CD4-positive, alpha-beta T cell treated with Interleukin-4 for 4 hours (primary cell): ENCODE data around the gene STK32B.
"Not testable (repeated sequence)": the region's sequence is repeated elsewhere in the genome, so short reads cannot be mapped to it uniquely, and the experiment has no call there.

Experiments used
- DNase-seq: peaks from one replicate; pipeline ENCODE4 v3.0.0-alpha.2; 2020

STK32B gene

DNA sequence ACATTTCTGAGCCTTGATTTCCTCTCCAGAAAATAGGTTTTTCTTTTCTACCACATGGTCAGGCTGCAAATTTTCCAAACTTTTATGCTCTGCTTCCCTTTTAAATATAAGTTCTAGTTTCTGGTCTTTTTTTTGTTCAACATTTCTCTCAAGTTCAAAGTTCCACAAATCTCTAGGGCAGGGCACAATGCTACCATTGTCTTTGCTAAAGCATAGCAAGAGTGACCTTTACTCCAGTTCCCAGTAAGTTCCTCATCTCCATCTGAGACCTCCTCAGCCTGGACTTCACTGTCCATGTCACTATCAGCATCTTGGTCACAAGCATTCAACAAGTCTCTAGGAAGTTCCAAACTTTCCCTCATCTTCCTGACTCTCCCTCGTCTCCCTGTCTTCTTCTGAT lies 228.8 kb downstream of the STK32B start:
- DNase-seq = not testable (repeated sequence)

DNA sequence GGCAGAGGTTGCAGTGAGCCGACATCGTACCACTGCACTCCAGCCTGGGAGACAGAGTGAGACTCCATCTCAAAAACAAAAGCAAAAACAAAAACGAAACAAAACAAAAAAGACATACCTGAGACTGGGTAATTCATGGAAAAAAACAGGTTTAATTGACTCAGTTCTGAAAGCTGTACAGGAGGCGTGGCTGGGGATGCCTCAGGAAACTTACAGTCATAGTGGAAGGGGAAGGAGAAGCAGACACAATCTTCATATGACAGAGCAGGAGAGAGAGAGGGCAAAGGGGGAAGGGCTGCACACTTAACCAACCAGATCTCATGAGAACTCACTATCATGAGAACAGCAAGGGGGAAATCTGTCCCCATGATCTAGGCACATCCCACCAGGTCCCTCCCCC lies 229.5 kb downstream of the STK32B start:
- DNase-seq = no peak

DNA sequence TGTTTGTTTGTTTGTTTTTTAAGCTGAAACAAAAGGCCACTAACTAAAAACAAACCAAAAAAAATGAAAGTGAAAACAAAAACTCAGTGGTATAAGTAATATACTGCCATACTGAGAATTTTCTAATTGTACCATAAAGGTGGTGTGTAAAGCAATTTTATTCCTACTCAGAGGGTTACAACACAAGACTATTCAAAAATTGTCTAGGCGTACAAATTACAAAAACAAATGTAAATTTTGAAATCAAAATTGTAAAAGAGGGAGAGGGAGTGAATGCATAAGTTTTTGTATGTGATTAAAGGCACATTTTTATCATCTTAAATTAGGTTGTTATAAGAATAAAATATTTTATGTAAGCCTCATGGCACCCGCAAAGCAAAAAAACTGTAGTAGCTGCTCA lies 232.6 kb downstream of the STK32B start:
- no peak for DNase-seq

DNA sequence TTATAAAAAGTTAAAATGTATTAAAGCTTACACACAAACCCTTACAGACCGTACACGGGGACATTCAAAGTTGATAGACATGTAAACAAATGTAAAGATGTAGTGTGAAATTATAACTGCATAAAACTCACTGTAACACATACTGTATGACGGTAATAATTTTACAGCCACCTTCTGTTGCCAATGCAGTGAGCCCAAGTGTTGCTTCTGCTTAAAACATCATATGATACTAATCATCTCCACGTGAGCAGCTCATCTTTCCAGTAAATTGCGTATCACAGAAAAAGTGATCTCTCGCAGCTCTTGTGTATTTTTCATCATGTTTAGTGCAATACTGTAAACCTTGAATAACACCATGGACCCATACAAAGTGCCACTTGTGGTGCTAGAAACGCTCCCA lies 233.2 kb downstream of the STK32B start:
- no peak for DNase-seq

DNA sequence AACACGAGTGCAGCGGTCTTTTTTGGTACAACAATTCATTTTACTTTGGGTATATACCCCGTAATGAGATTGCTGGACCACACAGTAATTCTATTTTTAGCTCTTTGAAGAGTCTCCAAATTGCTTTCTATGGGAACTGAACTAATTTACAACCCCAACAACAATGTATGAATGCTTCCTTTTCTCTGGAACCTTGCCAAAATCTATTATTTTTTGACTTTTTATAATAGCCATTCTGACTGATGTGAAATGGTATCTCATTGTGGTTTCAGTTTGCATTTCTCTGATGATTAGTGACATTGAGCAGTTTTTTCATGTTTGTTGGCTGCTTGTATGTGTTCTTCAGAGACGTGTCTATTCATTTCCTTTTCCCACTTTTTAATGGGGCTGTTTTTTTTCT lies 240.8 kb downstream of the STK32B start:
- DNase-seq = no peak

DNA sequence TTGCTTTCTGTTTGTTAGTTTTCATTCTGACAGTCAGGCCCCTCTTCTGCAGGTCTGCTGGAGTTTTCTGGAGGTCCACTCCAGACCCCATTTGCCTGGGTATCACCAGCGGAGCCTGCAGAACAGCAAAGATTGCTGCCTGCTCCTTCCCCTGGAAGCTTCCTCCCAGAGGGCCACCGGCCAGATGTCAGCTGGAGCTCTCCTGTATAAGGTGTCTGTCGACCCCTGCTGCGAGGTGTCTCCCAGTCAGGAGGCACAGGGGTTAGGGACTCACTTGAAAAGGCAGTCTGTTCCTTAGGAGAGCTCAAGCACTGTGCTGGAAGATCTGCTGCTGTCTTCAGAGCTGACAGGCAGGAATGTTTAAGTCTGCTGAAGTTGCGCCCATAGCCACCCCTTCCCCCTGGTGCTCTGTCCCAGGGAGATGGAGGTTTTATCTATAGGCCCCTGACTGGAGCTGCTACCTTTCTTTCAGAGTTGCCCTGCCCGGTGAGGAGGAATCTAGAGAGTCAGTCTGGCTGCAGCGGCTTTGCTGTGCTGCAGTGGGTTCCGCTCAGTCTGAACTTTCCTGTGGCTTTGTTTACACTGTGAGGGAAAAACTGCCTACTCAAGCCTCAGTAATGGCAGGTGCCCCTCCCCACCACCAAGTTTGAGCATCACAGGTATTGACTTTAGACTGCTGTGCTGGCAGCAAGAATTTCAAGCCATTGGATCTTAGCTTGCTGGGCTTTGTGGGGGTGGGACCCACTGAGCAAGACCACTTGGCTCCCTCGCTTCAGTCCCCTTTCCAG lies 246.9 kb downstream of the STK32B start:
- not testable (repeated sequence) for DNase-seq

DNA sequence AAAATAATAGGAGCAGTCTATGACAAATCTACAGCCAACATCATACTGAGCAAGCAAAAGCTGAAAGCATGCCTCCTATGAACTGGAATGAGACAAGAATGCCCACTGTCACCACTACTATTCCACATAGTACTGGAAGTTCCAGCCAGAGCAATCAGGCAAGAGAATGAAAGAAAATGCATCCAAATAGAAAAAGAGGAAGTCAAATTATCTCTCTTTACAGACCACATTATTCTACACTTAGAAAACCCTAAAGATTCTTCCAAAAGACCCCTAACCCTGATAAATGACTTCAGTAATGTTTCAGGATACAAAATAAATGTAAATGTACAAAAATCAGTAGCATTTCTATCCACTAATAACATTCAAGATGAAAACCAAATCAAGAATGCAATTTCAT lies 249.0 kb downstream of the STK32B start:
- DNase-seq = no peak

DNA sequence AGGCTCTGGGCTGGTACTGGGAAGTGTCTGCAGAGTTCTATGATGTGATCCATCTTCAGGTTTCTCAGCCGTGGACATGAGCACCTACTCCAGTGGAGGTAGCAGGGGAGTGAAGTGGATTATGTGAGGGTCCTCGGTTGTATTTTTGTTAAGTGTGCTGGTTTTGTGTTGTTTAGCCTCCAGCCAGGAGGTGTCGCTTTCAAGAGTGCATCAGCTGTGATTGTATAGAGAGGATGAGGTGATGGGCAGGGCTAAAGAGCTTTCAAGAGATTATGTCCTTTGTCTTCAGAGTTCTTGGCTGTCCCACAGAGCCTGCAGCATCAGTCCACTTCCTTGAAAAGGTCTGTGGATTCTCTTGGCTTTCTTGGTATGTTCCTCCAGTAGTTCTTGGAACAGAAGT lies 256.6 kb downstream of the STK32B start:
- no peak for DNase-seq

DNA sequence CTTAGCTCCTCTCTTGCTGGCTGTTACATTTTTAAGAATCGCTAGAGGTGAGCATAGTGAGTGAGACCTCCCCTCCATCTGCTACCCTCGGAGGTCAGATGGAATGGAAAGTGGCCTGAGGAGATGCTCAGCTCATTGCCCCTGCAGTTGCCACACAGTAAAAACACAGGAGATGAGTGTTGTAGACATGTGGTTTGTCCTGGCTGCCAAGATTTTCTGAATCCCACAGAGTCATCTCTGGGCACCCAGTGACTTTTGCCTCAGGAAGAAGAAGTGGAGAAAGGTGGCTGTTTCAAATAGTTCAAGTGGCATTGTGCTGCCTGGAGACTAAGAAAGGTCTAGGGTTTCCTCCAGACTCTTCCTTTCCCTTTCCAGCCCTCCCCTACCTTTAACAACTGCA lies 271.0 kb downstream of the STK32B start:
- DNase-seq = no peak

DNA sequence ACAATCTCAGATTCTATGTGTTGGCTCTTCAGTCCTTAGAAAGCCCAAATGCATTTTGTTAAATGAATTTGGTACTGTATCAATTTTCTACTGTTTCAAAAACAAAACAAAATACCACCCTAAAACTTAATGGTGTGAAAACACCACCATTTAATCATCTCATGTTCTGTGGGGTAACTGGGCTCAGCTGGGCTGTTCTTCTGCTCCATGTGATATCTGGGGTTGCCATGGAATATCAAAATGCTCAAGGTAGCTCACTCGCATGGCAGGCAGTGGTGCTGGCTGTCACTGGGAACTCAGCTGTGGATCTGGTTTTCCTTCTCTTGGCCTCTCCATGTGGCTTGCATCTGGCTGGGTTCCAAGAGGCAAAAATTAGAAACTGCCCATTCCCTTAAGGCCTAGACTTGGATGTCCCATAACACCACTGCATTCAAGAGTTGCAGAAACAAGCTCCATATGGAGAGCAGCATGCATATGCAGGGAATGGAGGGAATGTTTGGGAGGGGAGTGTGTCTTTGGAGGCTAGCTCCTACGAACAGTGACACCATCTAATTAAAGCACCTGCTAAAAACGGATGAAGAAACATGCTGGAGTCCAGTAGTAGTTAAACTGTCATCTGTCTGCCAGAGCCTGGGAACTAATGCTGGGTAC lies 279.2 kb downstream of the STK32B start:
- no peak for DNase-seq

DNA sequence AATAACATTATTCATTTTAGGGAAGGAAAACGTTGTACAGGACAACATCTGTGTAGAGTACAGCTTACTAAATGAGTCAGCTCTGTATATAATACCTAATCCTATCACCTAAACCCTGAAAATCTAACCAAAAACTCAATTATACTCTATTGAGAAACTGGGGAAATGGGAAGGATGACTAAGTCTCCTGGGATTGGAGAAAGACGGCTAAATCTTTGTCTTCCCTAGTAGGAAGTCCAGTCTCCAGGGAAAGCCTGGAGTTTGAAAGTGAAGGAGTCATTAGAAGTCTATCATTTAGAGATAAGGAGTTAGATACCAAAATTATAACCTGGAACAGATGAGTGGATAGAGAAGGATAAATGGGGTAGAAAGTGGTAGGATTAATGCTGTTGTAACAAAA lies 286.5 kb downstream of the STK32B start:
- no peak for DNase-seq

DNA sequence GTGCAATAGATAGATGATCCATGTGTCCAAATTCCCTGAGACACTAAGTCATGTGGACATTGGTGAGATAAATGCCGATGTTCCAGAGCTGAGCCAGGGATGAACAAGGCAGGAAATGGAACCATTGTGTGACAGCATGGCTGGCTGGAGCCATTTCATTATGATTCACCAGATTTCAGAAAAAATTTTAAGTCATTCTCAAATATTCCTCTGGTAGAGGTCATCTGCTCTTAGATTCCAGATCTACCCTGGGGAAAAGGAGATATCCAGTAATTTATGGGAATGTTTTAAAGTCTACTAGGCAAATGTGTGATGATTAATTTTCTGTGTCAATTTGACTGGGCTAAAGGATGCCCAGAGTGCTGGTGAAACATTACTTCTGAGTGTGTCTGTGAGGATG lies 287.3 kb downstream of the STK32B start:
- no peak for DNase-seq

DNA sequence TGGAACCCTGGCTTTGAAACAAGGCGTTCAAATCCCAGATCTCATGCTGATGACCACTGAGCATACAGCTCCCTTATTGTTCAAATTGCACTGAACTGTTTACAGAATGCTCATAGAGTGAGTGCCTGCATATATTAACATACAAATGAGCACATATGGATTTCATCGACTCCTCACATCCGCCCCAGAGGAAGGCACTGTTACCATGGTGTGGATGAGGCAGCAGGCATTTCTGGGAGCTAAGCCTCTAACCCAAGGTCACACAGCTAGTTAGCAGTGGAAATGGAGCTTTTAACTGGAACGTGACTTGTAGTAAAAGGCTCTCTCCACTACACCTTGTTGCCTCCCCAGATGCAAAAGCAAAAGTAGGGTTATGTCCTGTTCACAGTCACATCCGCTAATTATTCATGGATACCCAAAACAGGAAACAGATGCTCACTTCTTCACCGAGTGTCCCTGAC lies 289.7 kb downstream of the STK32B start:
- no peak for DNase-seq

DNA sequence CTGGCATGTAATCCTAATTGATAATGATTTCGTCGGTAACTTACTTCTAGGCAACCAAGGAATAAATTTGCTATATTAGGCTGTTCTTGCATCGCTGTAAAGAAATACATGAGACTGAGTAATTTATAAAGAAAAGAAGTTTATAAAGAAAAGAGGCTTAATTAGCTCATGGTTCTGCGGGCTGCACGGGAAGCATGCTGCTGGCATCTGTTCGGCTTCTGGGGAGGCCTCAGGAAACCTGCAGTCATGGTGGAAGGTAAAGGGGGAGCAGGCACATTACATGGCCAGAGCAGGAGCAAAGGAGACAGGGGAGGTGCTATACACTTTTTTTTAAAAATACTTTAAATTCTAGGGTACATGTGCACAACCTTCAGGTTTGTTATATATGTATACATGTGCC lies 290.2 kb downstream of the STK32B start:
- DNase-seq = no peak

DNA sequence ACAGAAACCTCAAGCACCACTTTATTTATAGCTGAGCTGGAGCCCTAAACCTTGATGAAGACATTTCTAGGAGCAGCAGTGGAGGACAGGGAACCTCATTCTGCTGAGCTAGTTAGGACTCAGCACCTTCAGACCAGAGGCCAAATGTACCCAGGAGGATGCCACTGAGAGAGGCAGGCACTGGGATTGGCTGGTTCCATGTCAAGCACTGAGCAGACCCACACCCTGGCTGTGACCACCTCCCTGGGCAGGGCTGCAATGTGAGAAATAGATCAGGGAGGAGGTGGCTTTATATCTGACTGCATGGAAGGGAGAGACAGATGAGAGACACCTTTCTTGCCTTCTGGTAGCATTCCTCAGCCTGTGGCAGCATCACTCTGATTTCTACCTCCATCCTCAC lies 304.6 kb downstream of the STK32B start:
- no peak for DNase-seq

DNA sequence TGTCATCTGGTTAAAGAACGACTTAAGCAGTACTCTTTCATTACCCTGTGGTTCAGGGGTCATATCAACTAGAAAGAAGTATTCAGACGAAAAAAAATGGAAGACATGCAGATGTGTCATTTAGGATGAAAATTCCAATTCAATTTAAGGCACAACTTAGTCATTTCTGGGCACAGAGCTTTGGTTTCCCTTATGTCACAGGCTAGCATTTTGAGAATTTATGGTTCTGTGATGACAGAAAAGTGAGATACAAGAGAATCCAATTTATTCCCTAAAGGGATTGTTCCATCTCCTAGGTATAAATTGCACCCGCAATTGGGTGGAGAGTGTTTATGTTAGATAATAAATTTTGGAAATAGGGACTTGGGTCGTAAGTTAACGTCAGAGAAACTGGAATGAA lies 306.6 kb downstream of the STK32B start:
- DNase-seq = no peak

DNA sequence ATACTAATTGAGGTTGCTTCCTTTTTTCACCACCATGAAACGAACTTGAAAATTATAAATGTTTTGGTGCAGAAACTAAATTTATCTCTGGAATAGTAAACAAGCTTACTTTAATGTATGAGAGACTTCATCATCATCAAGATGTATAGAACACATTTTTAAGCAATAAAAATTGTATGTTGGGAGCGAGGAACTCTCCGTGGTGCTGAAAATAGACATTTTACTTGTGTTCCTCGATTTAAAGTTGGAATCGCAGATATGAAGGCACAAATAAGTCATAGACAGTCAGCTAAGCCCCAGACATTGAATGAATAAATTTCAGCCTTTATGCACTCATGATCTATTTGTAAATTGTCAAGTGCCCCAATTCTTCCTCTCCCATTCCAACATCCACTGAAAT lies 310.7 kb downstream of the STK32B start:
- DNase-seq = no peak

DNA sequence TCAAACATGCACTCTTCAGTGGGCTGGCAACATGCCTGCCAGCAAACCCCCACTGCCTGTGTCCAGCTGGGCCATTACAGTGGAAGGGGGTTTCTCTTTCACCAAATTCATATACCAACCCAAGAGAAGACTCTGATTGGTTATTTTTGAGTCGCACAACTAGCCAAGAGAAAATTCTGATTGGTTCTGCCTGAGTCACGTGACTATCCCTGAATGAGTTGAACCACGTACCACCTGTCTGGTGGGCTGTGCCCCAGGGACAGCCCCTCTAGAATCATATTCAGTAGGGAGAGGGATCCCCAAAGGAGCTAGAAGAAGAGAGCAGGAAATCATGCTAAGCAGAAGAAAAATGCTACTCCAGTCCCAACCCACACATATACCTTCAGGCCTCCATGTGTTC lies 313.1 kb downstream of the STK32B start:
- no peak for DNase-seq

DNA sequence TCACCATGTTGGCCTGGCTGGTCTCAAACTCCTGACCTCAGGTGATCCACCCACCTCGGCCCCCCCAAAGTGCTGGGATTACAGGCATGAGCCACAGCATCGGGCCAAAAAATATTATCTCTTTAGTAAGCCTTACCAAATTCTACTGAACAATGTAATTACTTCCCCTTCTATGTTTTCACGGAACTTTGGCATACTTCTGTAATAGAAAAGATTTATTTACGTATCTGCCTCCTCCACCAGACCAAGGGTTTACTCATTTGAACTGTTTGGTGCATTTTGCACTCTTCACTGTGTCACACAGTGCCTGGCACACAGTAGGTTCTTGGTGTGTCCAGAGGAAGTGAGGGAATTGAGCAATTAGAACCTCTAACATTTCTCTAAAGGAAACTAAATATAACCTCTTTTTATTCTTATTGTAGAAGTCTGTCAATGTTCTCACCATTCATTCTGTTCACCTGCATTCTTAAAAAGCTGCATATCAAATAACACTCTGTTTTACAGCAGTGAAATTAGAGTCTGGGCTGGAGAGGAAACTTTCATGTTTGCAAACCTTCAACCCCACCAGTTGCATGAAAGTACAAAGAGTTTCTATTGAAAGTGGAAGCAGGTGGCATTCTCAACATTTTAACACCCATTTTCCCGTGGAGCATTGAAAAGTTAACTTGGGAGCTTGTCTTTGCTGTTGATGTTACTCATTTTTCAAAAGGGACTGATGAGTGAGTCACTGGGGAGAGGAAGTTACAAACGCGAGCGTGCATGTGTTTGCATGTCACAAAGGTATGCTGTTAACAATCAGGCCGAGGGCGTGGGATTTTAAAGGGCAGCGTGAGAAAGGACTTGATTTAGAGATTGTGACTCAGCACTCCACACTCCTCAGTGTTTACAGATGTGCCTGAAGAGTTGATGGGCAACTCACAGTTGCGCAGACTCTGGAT lies 314.1 kb downstream of the STK32B start:
- no peak for DNase-seq

DNA sequence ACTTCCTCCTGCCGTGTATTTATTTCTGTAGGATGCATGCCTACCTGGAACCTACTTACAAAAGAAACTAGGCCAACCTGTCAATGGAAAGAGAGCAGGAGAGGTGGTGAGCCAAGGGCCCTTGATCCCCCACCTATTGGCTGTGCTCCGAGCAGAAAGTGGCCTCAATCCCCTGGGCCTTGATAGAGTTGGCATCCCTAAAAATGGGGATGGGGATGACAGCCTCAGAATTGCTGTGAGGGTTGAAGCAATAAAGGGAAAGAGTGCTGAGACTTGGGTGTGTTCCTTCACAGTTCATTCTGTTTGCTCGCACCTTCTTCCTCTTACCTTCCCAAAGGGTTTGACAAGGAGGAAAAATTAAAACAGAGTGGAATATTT lies 314.7 kb downstream of the STK32B start:
- no peak for DNase-seq

DNA sequence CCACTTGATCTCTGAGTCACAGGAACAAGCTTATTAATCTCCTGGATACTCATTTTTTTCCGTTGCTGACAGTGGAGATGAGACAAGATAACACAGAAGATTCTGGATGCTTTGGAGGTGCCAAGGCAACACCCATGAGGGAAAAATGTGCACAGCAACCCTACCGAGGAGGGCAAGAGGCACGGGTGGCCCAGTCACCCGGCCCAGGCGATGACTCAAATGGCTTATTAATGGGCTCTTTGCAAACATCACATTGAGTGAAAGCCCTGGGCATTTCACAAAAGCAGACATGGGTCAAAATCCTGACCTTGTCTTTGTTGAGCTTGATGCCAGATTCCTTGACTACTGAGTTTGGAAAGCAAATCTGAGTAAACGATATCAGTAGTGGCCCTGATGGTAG lies 315.1 kb downstream of the STK32B start:
- DNase-seq = no peak

DNA sequence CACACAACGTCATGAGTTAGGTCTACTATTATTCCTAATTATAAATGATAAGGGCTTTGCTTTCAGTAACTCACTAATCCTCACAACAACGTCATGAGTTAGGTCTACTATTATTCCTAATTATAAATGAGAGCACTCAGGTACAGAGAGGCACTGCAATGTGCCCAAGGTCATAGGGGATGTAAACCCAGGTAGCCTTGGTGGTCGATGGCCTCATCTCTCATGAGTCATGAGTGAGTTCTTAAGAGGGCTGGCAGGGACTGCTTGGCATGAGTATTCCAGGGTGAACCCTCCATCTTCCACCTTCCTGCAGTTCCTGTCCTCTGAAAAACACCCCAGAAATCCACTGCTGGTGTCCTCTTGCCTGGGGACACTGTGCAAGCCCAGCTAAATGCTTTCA lies 317.1 kb downstream of the STK32B start:
- no peak for DNase-seq

DNA sequence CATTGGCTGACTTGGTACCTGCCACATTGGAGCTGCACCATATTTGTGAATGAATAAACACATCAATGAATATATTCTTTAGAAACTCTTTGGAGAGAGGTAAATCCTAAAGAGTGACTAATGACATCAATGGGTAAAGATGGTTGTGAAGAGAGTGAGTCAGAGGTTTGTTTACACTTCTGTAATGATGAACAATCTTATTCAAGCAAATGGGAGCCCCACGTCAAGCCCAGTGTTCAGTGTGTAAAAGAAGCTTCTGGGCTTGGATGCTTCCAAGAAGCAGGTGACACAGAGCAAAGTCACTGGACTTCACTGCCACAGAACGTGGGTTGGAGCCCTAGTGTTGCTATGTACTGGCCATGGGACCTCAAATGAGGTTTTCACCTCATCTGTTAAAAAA lies 319.0 kb downstream of the STK32B start:
- DNase-seq = no peak
